ENCODE results near the gene NCAPD2.

NCAPD2 gene

GRCh38 chr12:6560501-6561205 is 66.8 kb downstream of the NCAPD2 start:
- 95% methylated on average over 9 to 10 of the region's 13 CpGs for WGBS, 2 experiments (ENCODE audit: insufficient coverage in 2 of 2)
- H3K9me3 ChIP-seq (ENCODE audit: control insufficient read depth, low read length) = no peaks in the 10 kb centered on the region
- no peak overlapping the region for H3K4me3 ChIP-seq (ENCODE audit: extremely low read depth, insufficient read depth, low read length, poor library complexity, severe bottlenecking)
- H3K36me3 ChIP-seq (ENCODE audit: control insufficient read depth, insufficient read depth, low read length) = peaks cover 85% of the 10 kb centered on the region
- H3K4me1 ChIP-seq (ENCODE audit: control insufficient read depth, insufficient read depth, low read length, poor library complexity, severe bottlenecking) = no peaks in the 10 kb centered on the region
- H3K27ac ChIP-seq (ENCODE audit: low read depth, low read length, severe bottlenecking) = no peak overlapping the region

DNA sequence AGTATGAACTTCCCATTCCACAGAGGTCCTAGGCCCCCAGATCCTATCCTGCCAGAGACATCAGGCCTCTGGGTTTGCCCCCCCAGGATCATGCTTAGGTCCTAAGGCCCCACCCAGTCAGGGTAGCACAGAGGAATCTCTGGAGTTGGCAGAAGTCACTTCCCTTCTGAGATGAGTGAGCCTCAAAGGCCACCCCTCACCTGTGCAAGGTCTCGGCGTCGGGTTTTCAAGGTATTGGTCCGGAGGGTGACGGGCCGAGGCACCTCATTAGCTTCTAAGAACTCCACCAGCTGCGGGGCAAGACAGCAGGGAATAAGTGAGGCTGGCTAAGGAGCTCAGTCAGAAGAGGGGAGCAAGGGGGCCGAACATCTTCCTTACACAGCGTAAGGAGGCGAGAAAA is 69.0 kb downstream of the NCAPD2 start:
- no peak overlapping the region for H3K4me3 ChIP-seq (ENCODE audit: extremely low read depth, insufficient read depth, low read length, poor library complexity, severe bottlenecking)
- no peaks in the 10 kb centered on the region for H3K9me3 ChIP-seq (ENCODE audit: control insufficient read depth, low read length)
- WGBS, 2 experiments (ENCODE audit: insufficient coverage in 2 of 2) = 95 to 97% methylated on average over 10 of the region's 10 CpGs
- H3K36me3 ChIP-seq (ENCODE audit: control insufficient read depth, insufficient read depth, low read length) = peaks cover 87% of the 10 kb centered on the region
- H3K4me1 ChIP-seq (ENCODE audit: control insufficient read depth, insufficient read depth, low read length, poor library complexity, severe bottlenecking) = no peaks in the 10 kb centered on the region
- no peak overlapping the region for H3K27ac ChIP-seq (ENCODE audit: low read depth, low read length, severe bottlenecking)

- Histone ChIP-seq H3K27ac (ENCODE audit: low read depth, low read length, severe bottlenecking) (no peak overlapping the region), H3K4me3 (ENCODE audit: extremely low read depth, insufficient read depth, low read length, poor library complexity, severe bottlenecking) (no peak overlapping the region), H3K36me3 (ENCODE audit: control insufficient read depth, insufficient read depth, low read length) (peaks cover 81% of the 10 kb centered on the region), H3K4me1 (ENCODE audit: control insufficient read depth, insufficient read depth, low read length, poor library complexity, severe bottlenecking) (no peaks in the 10 kb centered on the region), H3K9me3 (ENCODE audit: control insufficient read depth, low read length) (no peaks in the 10 kb centered on the region)
- WGBS, 2 experiments (ENCODE audit: insufficient coverage in 2 of 2) = 80 to 81% methylated on average over 5 to 7 of the region's 8 CpGs
Measured at GRCh38 chr12:6563448-6564050, 69.6 kb downstream of the NCAPD2 start.

DNA sequence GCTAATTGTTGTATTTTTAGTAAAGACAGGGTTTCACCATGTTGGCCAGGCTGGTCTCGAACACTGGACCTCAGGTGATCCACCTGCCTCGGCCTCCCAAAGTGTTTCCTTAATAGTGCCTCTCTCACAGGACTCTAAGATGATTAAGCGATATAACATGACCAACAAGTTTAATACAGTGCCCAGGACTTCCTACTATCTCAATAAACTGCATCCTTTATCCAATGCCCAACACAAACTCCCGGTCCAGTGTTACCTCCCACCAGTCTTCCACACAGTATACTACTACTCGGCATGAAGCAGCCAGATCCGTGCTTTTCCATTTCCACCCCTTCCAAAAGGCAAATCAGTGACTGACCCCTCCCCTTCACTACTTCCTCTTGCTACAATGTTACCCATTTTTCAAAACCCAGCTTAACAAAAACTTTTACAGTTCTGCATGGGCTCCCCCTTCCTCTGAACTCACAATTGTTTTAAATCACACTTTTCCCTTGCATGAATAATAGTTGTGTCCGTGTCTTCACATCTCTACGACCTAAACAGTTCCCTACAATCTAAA is 73.3 kb downstream of the NCAPD2 start:
- Histone ChIP-seq H3K4me1 (ENCODE audit: control insufficient read depth, insufficient read depth, low read length, poor library complexity, severe bottlenecking) (no peaks in the 10 kb centered on the region), H3K27ac (ENCODE audit: low read depth, low read length, severe bottlenecking) (no peak overlapping the region), H3K4me3 (ENCODE audit: extremely low read depth, insufficient read depth, low read length, poor library complexity, severe bottlenecking) (peak overlapping the region; percentile 60), H3K36me3 (ENCODE audit: control insufficient read depth, insufficient read depth, low read length) (peaks cover 78% of the 10 kb centered on the region), H3K9me3 (ENCODE audit: control insufficient read depth, low read length) (no peaks in the 10 kb centered on the region)
- 54 to 69% methylated on average over 7 to 8 of the region's 8 CpGs for WGBS, 2 experiments (ENCODE audit: insufficient coverage in 2 of 2)

DNA sequence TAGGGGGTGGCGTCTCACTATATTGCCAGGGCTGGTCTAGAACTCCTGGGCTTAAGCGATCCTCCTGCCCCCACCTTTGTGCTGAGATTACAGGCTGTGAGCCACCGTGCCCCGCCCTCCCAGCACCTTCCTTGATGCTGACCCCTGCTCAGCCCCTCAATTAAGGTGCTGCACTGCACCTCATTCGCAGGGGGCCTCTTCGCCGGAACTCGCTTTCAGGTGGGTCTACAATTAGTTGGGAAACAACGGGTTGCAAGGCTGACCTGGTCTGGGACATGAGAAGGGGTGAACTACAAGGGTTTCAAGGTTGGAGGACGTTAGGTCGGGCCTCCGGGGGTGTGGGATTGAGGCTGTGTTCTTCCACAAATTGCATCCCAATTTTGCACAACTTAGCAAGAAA is 75.4 kb downstream of the NCAPD2 start:
- Histone ChIP-seq H3K36me3 (ENCODE audit: control insufficient read depth, insufficient read depth, low read length) (peaks cover 78% of the 10 kb centered on the region), H3K27ac (ENCODE audit: low read depth, low read length, severe bottlenecking) (peak overlapping the region; percentile 53), H3K4me1 (ENCODE audit: control insufficient read depth, insufficient read depth, low read length, poor library complexity, severe bottlenecking) (no peaks in the 10 kb centered on the region), H3K9me3 (ENCODE audit: control insufficient read depth, low read length) (no peaks in the 10 kb centered on the region), H3K4me3 (ENCODE audit: extremely low read depth, insufficient read depth, low read length, poor library complexity, severe bottlenecking) (no peak overlapping the region)
- WGBS, 2 experiments (ENCODE audit: insufficient coverage in 2 of 2) = 89 to 100% methylated on average over 2 to 9 of the region's 12 CpGs

DNA sequence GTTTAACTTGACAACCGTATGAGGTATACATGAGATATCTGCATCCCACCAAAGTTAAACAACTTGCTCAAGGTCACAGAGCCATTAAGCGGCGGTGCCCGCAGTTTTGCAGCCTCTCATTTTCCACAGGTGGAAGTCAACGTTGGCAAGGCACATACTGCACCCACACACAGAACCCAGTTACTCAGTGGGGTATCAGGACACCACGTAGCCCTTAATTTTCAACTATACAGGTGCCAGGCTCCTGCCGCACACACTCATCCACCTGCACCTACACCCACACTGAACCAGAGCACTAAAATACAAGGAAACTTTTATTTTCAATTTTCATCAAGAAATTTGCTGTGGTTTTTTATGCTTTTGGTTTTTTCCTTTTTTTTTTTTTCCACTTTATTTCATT is 75.9 kb downstream of the NCAPD2 start:
- Histone ChIP-seq H3K36me3 (ENCODE audit: control insufficient read depth, insufficient read depth, low read length) (peaks cover 78% of the 10 kb centered on the region), H3K4me3 (ENCODE audit: extremely low read depth, insufficient read depth, low read length, poor library complexity, severe bottlenecking) (no peak overlapping the region), H3K27ac (ENCODE audit: low read depth, low read length, severe bottlenecking) (peak overlapping the region; percentile 53), H3K4me1 (ENCODE audit: control insufficient read depth, insufficient read depth, low read length, poor library complexity, severe bottlenecking) (no peaks in the 10 kb centered on the region), H3K9me3 (ENCODE audit: control insufficient read depth, low read length) (no peaks in the 10 kb centered on the region)
- 100% methylated on average over 4 of the region's 7 CpGs for WGBS, 2 experiments (ENCODE audit: insufficient coverage in 2 of 2)

DNA sequence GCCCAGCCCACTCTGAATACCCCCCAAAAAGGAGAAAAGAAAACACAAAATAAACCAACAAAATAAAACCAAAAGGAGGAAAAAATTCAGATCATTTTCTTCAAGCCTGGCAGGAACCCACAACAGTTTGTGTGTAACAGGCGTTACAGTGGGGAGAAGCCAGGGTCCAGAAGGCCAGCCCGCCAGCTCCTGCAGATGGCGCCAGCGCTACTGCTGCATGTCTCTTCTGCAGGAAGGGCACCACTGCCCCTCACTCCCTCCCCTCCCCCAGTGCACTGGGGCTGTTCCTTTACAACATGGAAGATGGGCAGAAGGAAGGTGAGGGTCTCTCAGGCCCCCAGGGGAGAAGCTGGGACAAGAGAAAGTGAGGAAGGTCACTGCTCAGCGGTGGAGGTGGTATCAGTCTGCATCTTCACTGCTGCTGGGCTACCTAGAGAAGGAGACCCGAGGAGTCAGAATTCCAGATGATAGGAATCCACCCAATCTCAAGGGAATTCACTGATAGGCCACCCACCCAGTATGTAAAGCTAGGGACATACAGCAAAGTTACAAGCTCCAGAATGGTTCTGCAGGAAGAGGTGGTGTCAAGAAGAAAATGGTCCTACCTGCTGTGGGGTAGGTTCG is 76.5 kb downstream of the NCAPD2 start:
- Histone ChIP-seq H3K27ac (ENCODE audit: low read depth, low read length, severe bottlenecking) (peak overlapping the region; percentile 53), H3K4me3 (ENCODE audit: extremely low read depth, insufficient read depth, low read length, poor library complexity, severe bottlenecking) (no peak overlapping the region), H3K9me3 (ENCODE audit: control insufficient read depth, low read length) (no peaks in the 10 kb centered on the region), H3K4me1 (ENCODE audit: control insufficient read depth, insufficient read depth, low read length, poor library complexity, severe bottlenecking) (no peaks in the 10 kb centered on the region), H3K36me3 (ENCODE audit: control insufficient read depth, insufficient read depth, low read length) (peaks cover 78% of the 10 kb centered on the region)
- WGBS, 2 experiments (ENCODE audit: insufficient coverage in 2 of 2) = 86 to 93% methylated on average over 2 to 3 of the region's 7 CpGs

DNA sequence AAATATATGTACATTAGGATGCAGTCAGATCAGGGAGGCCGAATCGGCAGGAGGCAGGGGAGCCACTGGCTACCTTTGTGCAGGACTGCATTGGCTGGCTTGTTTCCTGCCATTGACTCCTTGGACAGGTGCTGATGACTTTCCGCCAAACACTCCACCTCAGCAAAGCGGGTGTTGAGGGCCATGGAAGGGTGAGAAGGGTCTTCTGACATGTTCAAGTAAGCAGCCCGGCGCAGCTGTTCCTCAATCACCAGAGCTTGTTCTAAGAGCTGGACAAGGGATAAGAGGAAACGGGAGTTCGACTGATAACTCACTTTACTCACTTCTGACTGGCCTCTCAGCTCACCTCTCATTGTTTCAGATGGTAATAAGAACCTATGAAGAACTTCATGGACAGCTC is 79.1 kb downstream of the NCAPD2 start:
- peaks cover 85% of the 10 kb centered on the region for H3K36me3 ChIP-seq (ENCODE audit: control insufficient read depth, insufficient read depth, low read length)
- H3K9me3 ChIP-seq (ENCODE audit: control insufficient read depth, low read length) = no peaks in the 10 kb centered on the region
- no peak overlapping the region for H3K4me3 ChIP-seq (ENCODE audit: extremely low read depth, insufficient read depth, low read length, poor library complexity, severe bottlenecking)
- WGBS, 2 experiments (ENCODE audit: insufficient coverage in 2 of 2) = 95 to 98% methylated on average over 7 to 8 of the region's 8 CpGs
- H3K4me1 ChIP-seq (ENCODE audit: control insufficient read depth, insufficient read depth, low read length, poor library complexity, severe bottlenecking) = no peaks in the 10 kb centered on the region
- H3K27ac ChIP-seq (ENCODE audit: low read depth, low read length, severe bottlenecking) = no peak overlapping the region

- Histone ChIP-seq H3K4me1 (ENCODE audit: control insufficient read depth, insufficient read depth, low read length, poor library complexity, severe bottlenecking) (no peaks in the 10 kb centered on the region), H3K9me3 (ENCODE audit: control insufficient read depth, low read length) (no peaks in the 10 kb centered on the region), H3K27ac (ENCODE audit: low read depth, low read length, severe bottlenecking) (no peak overlapping the region), H3K4me3 (ENCODE audit: extremely low read depth, insufficient read depth, low read length, poor library complexity, severe bottlenecking) (no peak overlapping the region), H3K36me3 (ENCODE audit: control insufficient read depth, insufficient read depth, low read length) (peaks cover 93% of the 10 kb centered on the region)
- 100% methylated on average over 1 of the region's 4 CpGs for WGBS, 2 experiments (ENCODE audit: insufficient coverage in 2 of 2)
Measured at GRCh38 chr12:6574576-6575295, 80.8 kb downstream of the NCAPD2 start.

- Histone ChIP-seq H3K4me1 (ENCODE audit: control insufficient read depth, insufficient read depth, low read length, poor library complexity, severe bottlenecking) (no peaks in the 10 kb centered on the region), H3K9me3 (ENCODE audit: control insufficient read depth, low read length) (no peaks in the 10 kb centered on the region), H3K36me3 (ENCODE audit: control insufficient read depth, insufficient read depth, low read length) (peaks cover 92% of the 10 kb centered on the region), H3K4me3 (ENCODE audit: extremely low read depth, insufficient read depth, low read length, poor library complexity, severe bottlenecking) (no peak overlapping the region), H3K27ac (ENCODE audit: low read depth, low read length, severe bottlenecking) (no peak overlapping the region)
- WGBS, 2 experiments (ENCODE audit: insufficient coverage in 2 of 2) = 96 to 97% methylated on average over 7 to 8 of the region's 8 CpGs
Measured at GRCh38 chr12:6575648-6576047, 81.7 kb downstream of the NCAPD2 start.

Data from mesodermal cell (in vitro differentiated cells).